Posterior cingulate gyrus (tissue), 11 donors: Measurements from ENCODE around the gene SLC9B1.
A peak's percentile ranks its signal among the peaks of the same experiment; 100 is the strongest.
"Not testable (repeated sequence)": the region's sequence is repeated elsewhere in the genome, so short reads cannot be mapped to it uniquely, and the experiment has no call there.

Source experiments
- DNase-seq, 10 donors: peaks; one replicate each; pipeline versions ENCODE4 v3.0.0 to v3.0.0-alpha.2; 2020 to 2021; ENCODE audit warnings: mixed read lengths in 3 of 10
- intact Hi-C: fragments of 100-400 bp; cut with DNase I; formaldehyde crosslinking; loops from one replicate; pipeline ENCODE4 v1.15.1; 2023

Gene SLC9B1

GRCh38 chr4:103012551-103012950, 7.0 kb downstream of the SLC9B1 start:
- no peak for DNase-seq
- intact Hi-C loops: loop anchor here (5.0 kb wide), 1 partner anchor 565 kb away; no protein-coding TSS in a partner anchor

GRCh38 chr4:103012060-103012459, 7.4 kb downstream of the SLC9B1 start:
- no peak for DNase-seq
- intact Hi-C loops: loop anchor here (5.0 kb wide), 1 partner anchor 565 kb away; no protein-coding TSS in a partner anchor

GRCh38 chr4:103011378-103012025, 8.0 kb downstream of the SLC9B1 start:
- no peak for DNase-seq
- intact Hi-C loops: loop anchor here (5.0 kb wide), 1 partner anchor 564 kb away; no protein-coding TSS in a partner anchor

GRCh38 chr4:103010804-103011203, 8.7 kb downstream of the SLC9B1 start:
- no peak for DNase-seq
- intact Hi-C loops: loop anchor here (5.0 kb wide), 1 partner anchor 564 kb away; no protein-coding TSS in a partner anchor

GRCh38 chr4:103008875-103009729, 10.4 kb downstream of the SLC9B1 start:
- no peak for DNase-seq
- intact Hi-C loops: loop anchor here (2.0 to 5.0 kb wide), 2 partner anchors 386 to 577 kb away; no protein-coding TSS in a partner anchor

GRCh38 chr4:103002551-103002950, 17.0 kb downstream of the SLC9B1 start:
- intact Hi-C loops: loop anchor here (2.0 kb wide), 1 partner anchor 384 kb away; no protein-coding TSS in a partner anchor
- DNase-seq: no peak

GRCh38 chr4:102994803-102995202, 24.7 kb downstream of the SLC9B1 start:
- no peak for DNase-seq
- intact Hi-C loops: no loop called here

GRCh38 chr4:102993985-102994384, 25.5 kb downstream of the SLC9B1 start:
- DNase-seq, intact Hi-C loops: not testable (repeated sequence)

GRCh38 chr4:102988429-102989020, 31.0 kb downstream of the SLC9B1 start:
- intact Hi-C loops: no loop called here
- DNase-seq: no peak

GRCh38 chr4:102981005-102981404, 38.5 kb downstream of the SLC9B1 start:
- intact Hi-C loops: no loop called here
- DNase-seq: no peak

- peak in 2 of 10 donors; percentile 62 to 63 for DNase-seq
- intact Hi-C loops: not testable (repeated sequence)
Observed at GRCh38 chr4:102961813-102962212, 57.7 kb downstream of the SLC9B1 start.

- intact Hi-C loops: no loop called here
- no peak for DNase-seq
Observed at GRCh38 chr4:102959496-102959895, 60.0 kb downstream of the SLC9B1 start.

- no peak for DNase-seq
- intact Hi-C loops: no loop called here
Observed at GRCh38 chr4:102945066-102945465, 74.4 kb downstream of the SLC9B1 start.

- DNase-seq, intact Hi-C loops: not testable (repeated sequence)
Observed at GRCh38 chr4:102938063-102938462, 81.4 kb downstream of the SLC9B1 start.

GRCh38 chr4:102935716-102936115, 83.8 kb downstream of the SLC9B1 start:
- DNase-seq: peak in 1 of 10 donors; percentile 61
- intact Hi-C loops: no loop called here

GRCh38 chr4:102919697-102920096, 99.8 kb downstream of the SLC9B1 start:
- intact Hi-C loops, DNase-seq: not testable (repeated sequence)

- intact Hi-C loops: no loop called here
- no peak for DNase-seq
Observed at GRCh38 chr4:102918859-102919258, 100.6 kb downstream of the SLC9B1 start.

- intact Hi-C loops: no loop called here
- no peak for DNase-seq
Observed at GRCh38 chr4:102901804-102902203, 117.7 kb downstream of the SLC9B1 start.

GRCh38 chr4:102897610-102898009, 121.9 kb downstream of the SLC9B1 start:
- intact Hi-C loops, DNase-seq: not testable (repeated sequence)

GRCh38 chr4:102896547-102896946, 123.0 kb downstream of the SLC9B1 start:
- intact Hi-C loops, DNase-seq: not testable (repeated sequence)

- DNase-seq: not testable (repeated sequence)
Observed at GRCh38 chr4:102889866-102890265, 129.6 kb downstream of the SLC9B1 start.

More at GRCh38 chr4:102889866-102890265, 129.6 kb downstream of the SLC9B1 start:
- intact Hi-C loops: not testable (repeated sequence)
